Erythroblast (primary cell): ENCODE data around the gene ATXN7.

Source experiments
- GATA1 ChIP-seq: IDR thresholded peaks from 2 replicates; pipeline ENCODE4 v1.6.1; 2011; ENCODE audit warnings: low read depth, mild to moderate bottlenecking, control low read depth, low read length, moderate library complexity
- POLR2A ChIP-seq: IDR thresholded peaks from 2 replicates; pipeline ENCODE4 v1.6.1; 2011; ENCODE audit warnings: mild to moderate bottlenecking, low read length

DNA sequence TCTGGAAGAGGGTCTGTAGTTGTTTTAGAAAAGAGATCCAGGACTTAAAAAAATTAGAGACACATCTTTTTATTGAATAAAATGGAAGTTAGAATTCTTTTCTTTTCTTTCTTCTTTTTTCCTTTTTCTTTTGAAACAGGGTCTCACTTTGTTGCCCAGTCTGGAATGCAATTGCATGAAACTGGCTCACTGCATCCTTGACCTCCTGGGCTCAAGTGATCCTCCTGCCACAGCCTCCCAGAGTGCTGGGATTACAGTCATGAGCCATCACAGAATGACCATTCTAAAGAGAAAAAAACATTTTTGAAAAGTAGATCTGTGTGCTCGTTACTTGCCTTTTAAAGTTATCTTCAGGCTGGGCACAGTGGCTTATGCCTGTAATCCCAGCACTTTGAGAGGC is 3.6 kb downstream of the ATXN7 start:
- TF ChIP-seq POLR2A (no peak), GATA1 (no peak)
